SU-DHL-6 (cell line): Measurements from ENCODE around the gene KIF21B.

ENCODE experiments used
- H2AFZ ChIP-seq: fragments of 200-600 bp; sonication (generic); 2 replicates; pipeline ENCODE4 v1.6.1; 2014; ENCODE audit warnings: low read depth, mild to moderate bottlenecking, moderate library complexity, mixed read lengths, antibody characterized with exemption, low read length; ENCODE audit not compliant: severe bottlenecking
- H3F3A ChIP-seq: fragments of 200-600 bp; shearing (Covaris generic); 2 replicates; pipeline ENCODE4 v1.6.0; 2016; ENCODE audit warnings: antibody characterized with exemption, mild to moderate bottlenecking; ENCODE audit not compliant: insufficient read depth
- H3K27ac ChIP-seq: fragments of 200-600 bp; sonication (generic); 2 replicates; pipeline ENCODE4 v1.5.1; 2016; ENCODE audit warnings: low read depth, mild to moderate bottlenecking, low read length, moderate library complexity, mixed read lengths
- H3K27me3 ChIP-seq: fragments of 200-600 bp; sonication (generic), shearing (Covaris generic); 2 replicates; pipeline ENCODE4 v1.6.0; 2014; ENCODE audit warnings: mild to moderate bottlenecking, low read length
- H3K36me3 ChIP-seq: fragments of 200-600 bp; sonication (generic); 2 replicates; pipeline ENCODE4 v1.6.1; 2014; ENCODE audit warnings: mild to moderate bottlenecking, low read length, mixed read lengths
- H3K4me2 ChIP-seq: fragments of 300-600, 200-600 bp; shearing (Covaris generic), sonication (generic); 2 replicates; pipeline ENCODE4 v1.6.0; 2014; ENCODE audit warnings: low read length, low read depth, mild to moderate bottlenecking; ENCODE audit not compliant: poor library complexity, severe bottlenecking
- H3K4me3 ChIP-seq: fragments of 200-600 bp; sonication (generic); 2 replicates; pipeline ENCODE4 v1.5.1; 2014; ENCODE audit warnings: antibody characterized with exemption, low read length, mild to moderate bottlenecking, mixed read lengths; ENCODE audit not compliant: insufficient read depth, poor library complexity, severe bottlenecking
- H3K79me2 ChIP-seq: fragments of 200-600 bp; sonication (generic); 2 replicates; pipeline ENCODE4 v1.6.1; 2014; ENCODE audit warnings: mild to moderate bottlenecking, low read length, moderate library complexity; ENCODE audit not compliant: insufficient read depth
- H3K9ac ChIP-seq: fragments of 200-600 bp; sonication (generic); 2 replicates; pipeline ENCODE4 v1.7.0; 2014; ENCODE audit warnings: mild to moderate bottlenecking, low read length
- H3K9me2 ChIP-seq: fragments of 200-600 bp; sonication (generic); replicated peaks from 2 replicates; pipeline ENCODE4 v1.6.1; 2014; ENCODE audit warnings: low read length; ENCODE audit not compliant: insufficient read depth
- H3K9me3 ChIP-seq: fragments of 200-600 bp; sonication (generic); 2 replicates; pipeline ENCODE4 v1.6.1; 2014; ENCODE audit warnings: low read length, mixed read lengths; ENCODE audit not compliant: insufficient read depth
- H4K20me1 ChIP-seq: fragments of 200-600 bp; sonication (generic); 2 replicates; pipeline ENCODE4 v1.6.1; 2014; ENCODE audit warnings: low read depth, mild to moderate bottlenecking, antibody characterized with exemption, low read length, moderate library complexity, mixed read lengths
- EZH2phosphoT487 ChIP-seq: fragments of 200-600 bp; sonication (generic), shearing (Covaris generic); conservative IDR thresholded peaks from 2 replicates; pipeline ENCODE4 v1.6.1; 2018; ENCODE audit warnings: mild to moderate bottlenecking, antibody characterized with exemption, low read length, moderate library complexity, mixed read lengths
- TF ChIP-seq, protein P1 (sequence below): fragments of 200-600 bp; sonication (generic); IDR thresholded peaks from one replicate; pipeline ENCODE4 v1.5.1; 2017; ENCODE audit warnings: antibody characterized with exemption, mild to moderate bottlenecking, low read length, moderate library complexity; ENCODE audit not compliant: insufficient read depth, poor library complexity, severe bottlenecking

Gene KIF21B

DNA sequence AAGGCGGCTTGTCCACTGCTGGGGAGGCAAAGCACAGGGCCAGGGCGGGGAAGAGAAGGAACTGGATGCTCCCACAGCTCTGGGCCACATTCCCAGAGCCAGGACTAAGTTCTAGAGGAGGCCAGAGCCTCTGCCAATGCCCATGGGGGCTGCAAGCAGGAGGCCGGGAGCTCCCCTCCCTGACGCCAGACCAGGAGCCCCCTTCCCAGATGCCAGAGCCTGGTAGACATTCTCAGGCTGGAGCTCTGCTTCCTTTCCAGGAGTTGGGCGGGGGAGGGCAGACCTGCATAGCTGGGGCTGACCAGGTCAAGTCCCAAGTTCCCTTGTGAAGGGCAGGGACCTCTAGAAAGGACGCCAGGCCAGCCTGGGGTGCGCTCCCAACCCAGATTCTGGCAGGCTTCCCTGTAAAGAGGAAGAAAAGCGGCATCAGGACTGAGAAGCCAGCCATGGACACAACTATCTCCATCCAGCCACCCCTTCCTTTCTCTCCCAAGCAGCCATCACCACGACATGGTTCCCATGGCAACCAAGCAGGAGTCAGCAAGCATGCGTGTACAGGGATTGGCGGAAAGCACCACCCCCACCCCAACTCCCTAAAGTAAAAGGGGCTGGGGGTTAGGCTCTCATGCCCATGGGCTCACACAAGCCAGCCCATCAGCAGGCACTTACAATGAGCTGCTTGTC, 13.4 kb downstream of the KIF21B start:
- Histone ChIP-seq H2AFZ (no peak overlapping the region), H4K20me1 (no peaks in the 10 kb centered on the region), H3K9me2 (no peaks in the 10 kb centered on the region), H3K27me3 (no peaks in the 10 kb centered on the region), H3K9ac (no peak overlapping the region), H3K4me2 (no peak overlapping the region), H3K9me3 (no peaks in the 10 kb centered on the region), H3K36me3 (no peaks in the 10 kb centered on the region), H3F3A (no peaks in the 10 kb centered on the region), H3K4me3 (no peak overlapping the region), H3K79me2 (no peaks in the 10 kb centered on the region), H3K27ac (no peak overlapping the region)
- TF ChIP-seq EZH2phosphoT487 = no peak
- TF ChIP-seq, protein P1, sequence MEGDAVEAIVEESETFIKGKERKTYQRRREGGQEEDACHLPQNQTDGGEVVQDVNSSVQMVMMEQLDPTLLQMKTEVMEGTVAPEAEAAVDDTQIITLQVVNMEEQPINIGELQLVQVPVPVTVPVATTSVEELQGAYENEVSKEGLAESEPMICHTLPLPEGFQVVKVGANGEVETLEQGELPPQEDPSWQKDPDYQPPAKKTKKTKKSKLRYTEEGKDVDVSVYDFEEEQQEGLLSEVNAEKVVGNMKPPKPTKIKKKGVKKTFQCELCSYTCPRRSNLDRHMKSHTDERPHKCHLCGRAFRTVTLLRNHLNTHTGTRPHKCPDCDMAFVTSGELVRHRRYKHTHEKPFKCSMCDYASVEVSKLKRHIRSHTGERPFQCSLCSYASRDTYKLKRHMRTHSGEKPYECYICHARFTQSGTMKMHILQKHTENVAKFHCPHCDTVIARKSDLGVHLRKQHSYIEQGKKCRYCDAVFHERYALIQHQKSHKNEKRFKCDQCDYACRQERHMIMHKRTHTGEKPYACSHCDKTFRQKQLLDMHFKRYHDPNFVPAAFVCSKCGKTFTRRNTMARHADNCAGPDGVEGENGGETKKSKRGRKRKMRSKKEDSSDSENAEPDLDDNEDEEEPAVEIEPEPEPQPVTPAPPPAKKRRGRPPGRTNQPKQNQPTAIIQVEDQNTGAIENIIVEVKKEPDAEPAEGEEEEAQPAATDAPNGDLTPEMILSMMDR = no peak

DNA sequence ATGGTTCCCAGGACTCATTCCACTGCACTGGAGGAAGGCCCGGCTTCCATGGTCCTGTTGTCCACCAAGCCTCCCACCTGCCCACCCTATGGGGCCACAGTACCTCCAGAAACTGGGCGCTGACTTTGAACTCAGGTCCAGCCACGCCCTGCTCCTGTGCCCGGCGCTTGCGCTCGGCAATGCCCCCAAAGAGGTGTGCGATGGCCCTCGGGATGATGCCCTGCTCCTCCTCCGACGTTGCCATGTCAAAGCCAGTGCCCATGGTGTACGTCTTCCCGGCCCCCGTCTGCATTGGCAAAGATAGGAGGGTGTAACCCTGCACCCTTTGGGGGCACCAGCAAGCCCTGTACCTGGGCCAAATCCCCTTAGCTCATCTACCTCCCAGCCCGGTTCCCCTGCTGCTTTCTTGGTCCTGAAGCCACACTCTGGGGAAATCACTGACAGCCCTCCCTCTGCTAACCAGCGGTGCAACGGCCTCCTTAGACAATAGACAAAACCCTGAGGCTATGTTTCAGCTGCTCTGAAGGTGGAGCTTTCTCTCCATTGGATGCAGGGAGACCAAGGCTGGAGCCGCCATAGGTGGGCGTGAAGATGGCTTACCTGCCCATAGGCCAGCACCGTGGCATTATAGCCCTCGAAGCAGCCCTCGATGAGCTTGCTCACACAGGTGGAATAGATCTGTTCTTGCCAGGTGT, 14.7 kb downstream of the KIF21B start:
- no peak overlapping the region for H3K9ac ChIP-seq
- no peak overlapping the region for H3K4me2 ChIP-seq
- no peak overlapping the region for H2AFZ ChIP-seq
- no peak overlapping the region for H3K27ac ChIP-seq
- no peaks in the 10 kb centered on the region for H3K9me3 ChIP-seq
- H3K36me3 ChIP-seq = no peaks in the 10 kb centered on the region
- H3K4me3 ChIP-seq = no peak overlapping the region
- no peaks in the 10 kb centered on the region for H3F3A ChIP-seq
- no peaks in the 10 kb centered on the region for H3K9me2 ChIP-seq
- no peaks in the 10 kb centered on the region for H3K27me3 ChIP-seq
- H4K20me1 ChIP-seq = no peaks in the 10 kb centered on the region
- no peaks in the 10 kb centered on the region for H3K79me2 ChIP-seq
- TF ChIP-seq EZH2phosphoT487 = no peak
- TF ChIP-seq, protein P1 = no peak

DNA sequence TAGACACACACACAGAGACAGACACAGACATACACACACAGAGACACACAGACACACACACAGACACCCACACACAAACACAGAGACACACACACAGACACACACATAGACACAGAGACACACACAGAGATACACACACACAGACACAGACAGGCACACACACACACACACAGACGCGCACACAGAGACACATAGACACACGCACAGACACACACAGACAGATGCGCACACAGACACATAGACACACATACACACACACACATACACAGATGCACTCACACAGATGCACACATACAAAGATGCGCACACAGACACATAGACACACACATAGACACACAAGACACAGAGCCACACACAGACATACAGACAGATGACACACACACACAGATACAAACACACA, 16.0 kb downstream of the KIF21B start:
- no peak overlapping the region for H3K4me3 ChIP-seq
- no peaks in the 10 kb centered on the region for H3K9me3 ChIP-seq
- H3K4me2 ChIP-seq = no peak overlapping the region
- H3K36me3 ChIP-seq = no peaks in the 10 kb centered on the region
- no peaks in the 10 kb centered on the region for H3K79me2 ChIP-seq
- no peak overlapping the region for H3K9ac ChIP-seq
- no peak for TF ChIP-seq EZH2phosphoT487
- TF ChIP-seq, protein P1 = no peak
- no peaks in the 10 kb centered on the region for H4K20me1 ChIP-seq
- no peaks in the 10 kb centered on the region for H3K27me3 ChIP-seq
- H3K9me2 ChIP-seq = no peaks in the 10 kb centered on the region
- no peak overlapping the region for H3K27ac ChIP-seq
- no peaks in the 10 kb centered on the region for H3F3A ChIP-seq
- no peak overlapping the region for H2AFZ ChIP-seq
